Effector memory CD4-positive, alpha-beta T cell (primary cell): ENCODE results near the gene CHKA.

Experiments
- DNase-seq, 3 donors: peaks; one replicate each; pipeline ENCODE4 v3.0.0-alpha.2; 2020
- H3K27ac ChIP-seq: 2 replicates; pipeline ENCODE4 v1.7.0; 2013; ENCODE audit warnings: mild to moderate bottlenecking, low read length, moderate library complexity; ENCODE audit not compliant: insufficient read depth, poor library complexity, severe bottlenecking
- H3K27me3 ChIP-seq: replicated peaks from 2 replicates; pipeline ENCODE4 v1.7.0; 2013; ENCODE audit warnings: mild to moderate bottlenecking, low read length; ENCODE audit not compliant: insufficient read depth, control insufficient read depth, poor library complexity, severe bottlenecking
- H3K36me3 ChIP-seq: 2 replicates; pipeline ENCODE4 v1.7.0; 2013; ENCODE audit warnings: mild to moderate bottlenecking, low read length, moderate library complexity; ENCODE audit not compliant: control insufficient read depth, insufficient read depth
- H3K4me1 ChIP-seq: 2 replicates; pipeline ENCODE4 v1.7.0; 2013; ENCODE audit warnings: low read length, mild to moderate bottlenecking; ENCODE audit not compliant: control insufficient read depth, insufficient read depth, poor library complexity, severe bottlenecking
- H3K4me3 ChIP-seq: 2 replicates; pipeline ENCODE4 v1.7.0; 2013; ENCODE audit warnings: low read length, low read depth, mild to moderate bottlenecking; ENCODE audit not compliant: insufficient read depth, poor library complexity, severe bottlenecking
- H3K9me3 ChIP-seq: 2 replicates; pipeline ENCODE4 v1.7.0; 2013; ENCODE audit warnings: mild to moderate bottlenecking, low read length, moderate library complexity; ENCODE audit not compliant: control insufficient read depth

The CHKA gene

DNA sequence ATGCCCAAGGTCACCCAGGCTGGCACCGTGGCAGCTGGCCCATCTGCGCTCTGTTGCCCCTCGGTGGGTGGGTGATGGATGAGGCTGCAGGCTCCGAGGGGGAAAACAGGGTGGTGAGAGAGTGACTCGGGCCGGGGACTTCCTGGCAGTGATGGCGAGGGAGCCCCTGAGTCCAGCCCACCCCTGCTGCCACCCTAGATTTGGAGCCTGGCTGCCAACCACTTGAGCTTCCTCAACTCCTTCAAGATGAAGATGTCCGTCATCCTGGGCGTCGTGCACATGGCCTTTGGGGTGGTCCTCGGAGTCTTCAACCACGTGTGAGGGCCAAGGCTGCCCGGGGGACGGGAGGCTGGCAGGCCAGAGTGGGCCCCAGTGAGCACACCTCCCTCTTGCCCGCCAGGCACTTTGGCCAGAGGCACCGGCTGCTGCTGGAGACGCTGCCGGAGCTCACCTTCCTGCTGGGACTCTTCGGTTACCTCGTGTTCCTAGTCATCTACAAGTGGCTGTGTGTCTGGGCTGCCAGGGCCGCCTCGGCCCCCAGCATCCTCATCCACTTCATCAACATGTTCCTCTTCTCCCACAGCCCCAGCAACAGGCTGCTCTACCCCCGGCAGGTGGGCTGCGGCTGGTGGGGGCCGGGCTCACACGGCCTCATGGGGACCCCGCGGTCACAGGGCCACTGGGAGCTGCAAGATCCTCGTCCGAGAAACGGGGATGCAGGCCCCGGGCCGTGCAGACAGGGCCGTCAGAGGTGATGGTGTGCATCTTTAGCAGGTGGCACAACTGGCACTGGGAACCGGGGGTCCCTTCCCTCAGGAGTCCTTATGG, 72.3 kb downstream of the CHKA start:
- Histone ChIP-seq H3K4me1 (no peaks in the 10 kb centered on the region), H3K27ac (no peak overlapping the region), H3K9me3 (no peaks in the 10 kb centered on the region), H3K4me3 (no peak overlapping the region), H3K27me3 (no peaks in the 10 kb centered on the region), H3K36me3 (peaks cover 58% of the 10 kb centered on the region)
- no peak for DNase-seq

- Histone ChIP-seq H3K4me1 (no peaks in the 10 kb centered on the region), H3K27me3 (no peaks in the 10 kb centered on the region), H3K4me3 (no peak overlapping the region), H3K27ac (no peak overlapping the region), H3K9me3 (no peaks in the 10 kb centered on the region), H3K36me3 (peaks cover 70% of the 10 kb centered on the region)
- no peak for DNase-seq
These were observed 73.5 kb downstream of the CHKA start for GRCh38 chr11:68047437-68048290.

- peaks cover 60% of the 10 kb centered on the region for H3K36me3 ChIP-seq
- H3K27ac ChIP-seq = no peak overlapping the region
- no peak for DNase-seq
- H3K9me3 ChIP-seq = no peaks in the 10 kb centered on the region
- peaks cover 13% of the 10 kb centered on the region for H3K4me1 ChIP-seq
- no peaks in the 10 kb centered on the region for H3K27me3 ChIP-seq
- H3K4me3 ChIP-seq = no peak overlapping the region
These were observed 76.3 kb downstream of the CHKA start for GRCh38 chr11:68044898-68045351.

GRCh38 chr11:68044145-68044813, 76.9 kb downstream of the CHKA start:
- peaks cover 54% of the 10 kb centered on the region for H3K36me3 ChIP-seq
- DNase-seq = no peak
- H3K4me3 ChIP-seq = no peak overlapping the region
- no peaks in the 10 kb centered on the region for H3K27me3 ChIP-seq
- H3K9me3 ChIP-seq = no peaks in the 10 kb centered on the region
- H3K4me1 ChIP-seq = peaks cover 15% of the 10 kb centered on the region
- no peak overlapping the region for H3K27ac ChIP-seq

- Histone ChIP-seq H3K36me3 (peaks cover 47% of the 10 kb centered on the region), H3K4me3 (no peak overlapping the region)
- no peak for DNase-seq
These were observed 77.6 kb downstream of the CHKA start for GRCh38 chr11:68043349-68044144.

DNA sequence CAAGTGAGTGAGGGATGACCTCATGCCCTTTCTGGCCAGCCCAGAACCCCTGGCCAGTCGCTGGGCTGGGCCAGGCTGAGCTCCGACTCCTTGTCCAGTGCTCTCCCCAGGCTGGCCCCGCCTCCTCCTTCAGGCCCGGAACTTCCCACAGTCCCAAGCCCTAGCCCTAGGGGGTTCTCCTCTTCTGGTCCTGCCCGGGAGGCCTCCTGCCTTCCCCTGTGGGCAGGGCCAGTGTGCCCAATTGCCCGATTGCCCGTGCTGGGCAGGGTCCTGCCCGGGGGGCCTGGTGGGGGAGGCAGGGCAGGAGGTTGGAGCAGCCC, 78.2 kb downstream of the CHKA start:
- Histone ChIP-seq H3K27ac (no peak overlapping the region), H3K4me3 (no peak overlapping the region), H3K27me3 (no peaks in the 10 kb centered on the region), H3K4me1 (peaks cover 23% of the 10 kb centered on the region), H3K9me3 (no peaks in the 10 kb centered on the region), H3K36me3 (peaks cover 45% of the 10 kb centered on the region)
- no peak for DNase-seq

More at GRCh38 chr11:68043349-68044144, 77.6 kb downstream of the CHKA start:
- Histone ChIP-seq H3K27me3 (no peaks in the 10 kb centered on the region), H3K27ac (no peak overlapping the region), H3K4me1 (peaks cover 19% of the 10 kb centered on the region), H3K9me3 (no peaks in the 10 kb centered on the region)

DNA sequence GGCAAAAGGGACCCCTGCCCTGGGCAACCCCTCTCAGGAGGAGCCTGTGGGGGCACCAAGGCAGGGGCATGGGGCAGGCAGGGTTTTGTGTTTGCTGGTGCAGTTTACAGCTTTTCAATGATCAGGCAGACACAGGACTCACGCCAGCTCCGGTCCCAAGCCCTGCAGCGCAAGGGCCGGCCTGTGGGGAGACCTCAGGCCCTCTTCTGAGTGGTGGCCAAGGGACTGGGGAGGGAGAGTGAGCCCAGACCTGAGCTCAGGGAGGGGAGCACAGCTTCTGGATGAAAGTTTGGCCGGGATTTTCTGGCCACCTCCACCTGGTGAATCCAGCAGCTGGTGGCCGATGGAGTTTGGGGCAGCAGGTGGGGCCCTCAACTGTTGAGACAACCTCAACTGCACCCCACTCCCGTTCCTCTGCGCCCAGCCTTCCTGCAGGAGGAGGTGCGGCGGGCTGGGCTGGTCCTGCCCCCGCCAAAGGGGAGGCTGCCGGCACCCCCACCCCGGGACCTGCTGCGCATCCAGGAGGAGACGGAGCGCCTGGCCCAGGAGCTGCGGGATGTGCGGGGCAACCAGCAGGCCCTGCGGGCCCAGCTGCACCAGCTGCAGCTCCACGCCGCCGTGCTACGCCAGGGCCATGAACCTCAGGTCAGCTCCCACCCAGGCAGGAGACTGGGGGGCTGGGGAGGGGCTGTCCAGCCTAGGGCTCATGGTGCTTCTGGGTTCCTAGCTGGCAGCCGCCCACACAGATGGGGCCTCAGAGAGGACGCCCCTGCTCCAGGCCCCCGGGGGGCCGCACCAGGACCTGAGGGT, 78.8 kb downstream of the CHKA start:
- H3K27ac ChIP-seq = peak overlapping the region; percentile 84
- peaks cover 23% of the 10 kb centered on the region for H3K4me1 ChIP-seq
- H3K9me3 ChIP-seq = no peaks in the 10 kb centered on the region
- DNase-seq = no peak
- H3K36me3 ChIP-seq = peaks cover 45% of the 10 kb centered on the region
- no peaks in the 10 kb centered on the region for H3K27me3 ChIP-seq
- H3K4me3 ChIP-seq = no peak overlapping the region

DNA sequence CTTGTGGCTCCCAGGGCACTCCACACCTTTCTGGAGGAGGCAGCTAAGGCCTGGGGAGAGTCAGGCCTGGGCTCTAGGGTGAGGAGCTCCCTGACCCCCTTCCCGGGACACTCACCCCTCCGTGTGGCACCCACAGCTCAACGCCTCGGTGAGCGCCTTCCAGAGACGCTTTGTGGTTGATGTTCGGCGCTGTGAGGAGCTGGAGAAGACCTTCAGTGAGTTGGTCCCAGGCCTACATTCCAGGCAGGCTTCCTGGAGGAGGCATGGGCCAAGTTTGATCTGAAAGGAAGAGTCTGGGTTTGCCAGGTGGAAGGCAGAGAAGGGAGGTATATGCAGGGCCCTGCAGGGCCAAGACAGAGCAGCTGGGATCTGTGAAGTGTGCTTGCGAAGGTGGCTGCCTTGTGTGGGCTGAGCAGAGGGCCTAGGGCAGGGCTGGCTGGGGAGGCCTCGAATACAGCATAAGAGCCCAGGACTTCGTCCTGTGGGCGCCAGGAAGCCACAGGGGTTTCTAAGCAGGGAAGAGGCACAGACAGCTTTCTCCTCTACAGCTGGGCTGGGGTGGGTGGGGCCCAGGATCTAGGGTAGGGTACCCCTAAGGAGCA, 79.5 kb downstream of the CHKA start:
- Histone ChIP-seq H3K9me3 (no peaks in the 10 kb centered on the region), H3K27me3 (no peaks in the 10 kb centered on the region), H3K27ac (peak overlapping the region; percentile 84), H3K4me1 (peaks cover 29% of the 10 kb centered on the region), H3K36me3 (peaks cover 44% of the 10 kb centered on the region), H3K4me3 (no peak overlapping the region)
- no peak for DNase-seq
